ENCODE measurements around the gene HADHB. TPM values are rescaled to one million over a fixed set of nuclear protein-coding genes. Genes with fewer than 3 reads are reported as not detected.
"Not testable (repeated sequence)": the region's sequence is repeated elsewhere in the genome, so short reads cannot be mapped to it uniquely, and the experiment has no call there.

HADHB gene
- total RNA-seq, 2 experiments from 2014 or later: 58.8 TPM

- ChIA-PET POLR2A (no interaction called here), CTCF (interaction anchor here (1.5 kb wide), 1 partner anchor 155 kb away, joined by 3 read pairs; no protein-coding TSS in a partner anchor)
- no peaks in the 10 kb centered on the region for H3K4me1 Mint-ChIP-seq (ENCODE audit: low read depth)
- TF ChIP-seq, protein P1, sequence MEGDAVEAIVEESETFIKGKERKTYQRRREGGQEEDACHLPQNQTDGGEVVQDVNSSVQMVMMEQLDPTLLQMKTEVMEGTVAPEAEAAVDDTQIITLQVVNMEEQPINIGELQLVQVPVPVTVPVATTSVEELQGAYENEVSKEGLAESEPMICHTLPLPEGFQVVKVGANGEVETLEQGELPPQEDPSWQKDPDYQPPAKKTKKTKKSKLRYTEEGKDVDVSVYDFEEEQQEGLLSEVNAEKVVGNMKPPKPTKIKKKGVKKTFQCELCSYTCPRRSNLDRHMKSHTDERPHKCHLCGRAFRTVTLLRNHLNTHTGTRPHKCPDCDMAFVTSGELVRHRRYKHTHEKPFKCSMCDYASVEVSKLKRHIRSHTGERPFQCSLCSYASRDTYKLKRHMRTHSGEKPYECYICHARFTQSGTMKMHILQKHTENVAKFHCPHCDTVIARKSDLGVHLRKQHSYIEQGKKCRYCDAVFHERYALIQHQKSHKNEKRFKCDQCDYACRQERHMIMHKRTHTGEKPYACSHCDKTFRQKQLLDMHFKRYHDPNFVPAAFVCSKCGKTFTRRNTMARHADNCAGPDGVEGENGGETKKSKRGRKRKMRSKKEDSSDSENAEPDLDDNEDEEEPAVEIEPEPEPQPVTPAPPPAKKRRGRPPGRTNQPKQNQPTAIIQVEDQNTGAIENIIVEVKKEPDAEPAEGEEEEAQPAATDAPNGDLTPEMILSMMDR (IDR thresholded peaks at IDR 0.05): no peak
- H3K9me3 Mint-ChIP-seq: no peaks in the 10 kb centered on the region
- ATAC-seq: no peak
- intact Hi-C loops (cut with micrococcal nuclease): no loop called here
- H3K4me3 Mint-ChIP-seq: no peak overlapping the region
- H3K27me3 Mint-ChIP-seq: no peaks in the 10 kb centered on the region
- no peak overlapping the region for H3K27ac Mint-ChIP-seq
- no peak for DNase-seq
- H3K36me3 Mint-ChIP-seq (ENCODE audit: low read depth): no peaks in the 10 kb centered on the region
Measured at GRCh38 chr2:26314243-26314642, 69.5 kb downstream of the HADHB start.

DNA sequence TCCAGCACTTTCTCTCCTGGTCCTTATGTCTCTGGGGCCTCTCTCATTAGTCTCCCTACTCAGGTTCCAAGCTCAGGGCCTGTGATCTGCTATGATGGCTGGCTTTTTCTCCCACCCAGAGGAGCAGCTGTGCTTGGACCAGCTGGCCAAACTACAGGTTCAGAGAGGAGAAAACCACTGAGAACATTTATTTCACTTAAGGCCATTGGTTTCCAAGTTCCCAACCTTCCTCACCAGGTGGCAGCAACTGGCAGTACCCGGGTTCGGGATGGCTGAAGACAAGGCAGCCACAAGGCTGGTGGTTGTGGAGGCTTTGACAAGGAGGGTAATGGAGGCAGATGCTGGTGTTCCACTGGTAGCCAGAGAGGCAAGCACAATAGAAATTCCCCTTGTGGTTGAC, 71.3 kb downstream of the HADHB start:
- ATAC-seq: peak; percentile 42
- ChIA-PET CTCF (interaction anchor here (1.4 to 3.2 kb wide), 2 partner anchors 15 to 16 kb away, joined by 3 to 12 read pairs; no protein-coding TSS in a partner anchor), POLR2A (no interaction called here)
- Mint-ChIP-seq H3K4me1 (ENCODE audit: low read depth) (no peaks in the 10 kb centered on the region), H3K4me3 (no peak overlapping the region), H3K36me3 (ENCODE audit: low read depth) (no peaks in the 10 kb centered on the region), H3K27me3 (no peaks in the 10 kb centered on the region), H3K27ac (no peak overlapping the region), H3K9me3 (no peaks in the 10 kb centered on the region)
- intact Hi-C loops (cut with micrococcal nuclease): no loop called here
- TF ChIP-seq, protein P1 (IDR thresholded peaks at IDR 0.05): peak; percentile 23
- peak; percentile 12 for DNase-seq

DNA sequence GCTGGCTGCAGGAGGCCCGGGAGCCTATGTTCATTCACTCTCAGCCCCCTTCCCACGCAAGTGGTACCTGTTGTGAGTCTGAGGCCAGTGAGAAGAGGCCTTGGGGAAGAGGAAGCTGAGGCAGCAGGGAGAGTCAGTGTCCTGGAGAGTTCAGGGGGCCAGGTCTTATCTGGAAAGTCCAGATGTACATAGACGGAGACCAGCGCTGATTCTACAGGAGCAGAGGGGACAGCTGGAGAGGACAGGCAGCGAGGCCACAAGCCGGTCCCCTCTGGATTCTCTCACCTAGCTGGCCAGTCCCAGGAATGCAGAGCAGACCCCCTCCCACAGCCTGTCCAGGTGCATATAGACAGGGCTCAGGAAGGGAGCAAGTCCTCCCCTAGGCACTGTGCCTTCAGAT, 72.1 kb downstream of the HADHB start:
- TF ChIP-seq, protein P1 (IDR thresholded peaks at IDR 0.05): no peak
- no peak overlapping the region for H3K4me3 Mint-ChIP-seq
- POLR2A ChIA-PET: no interaction called here
- H3K9me3 Mint-ChIP-seq: no peaks in the 10 kb centered on the region
- H3K27ac Mint-ChIP-seq: no peak overlapping the region
- intact Hi-C loops (cut with micrococcal nuclease): no loop called here
- H3K27me3 Mint-ChIP-seq: no peaks in the 10 kb centered on the region
- DNase-seq (no peak), ATAC-seq (no peak)
- CTCF ChIA-PET: interaction anchor here (1.3 to 3.2 kb wide), 2 partner anchors 14 to 152 kb away, joined by 3 to 12 read pairs; no protein-coding TSS in a partner anchor
- no peaks in the 10 kb centered on the region for H3K4me1 Mint-ChIP-seq (ENCODE audit: low read depth)
- no peaks in the 10 kb centered on the region for H3K36me3 Mint-ChIP-seq (ENCODE audit: low read depth)

- ChIA-PET CTCF (interaction anchor here (0.7 to 3.2 kb wide), 3 partner anchors 12 to 152 kb away, joined by 3 to 12 read pairs (median 3); no protein-coding TSS in a partner anchor), POLR2A (interaction anchor here (0.6 kb wide), 1 partner anchor 131 kb away, joined by 4 read pairs; no protein-coding TSS in a partner anchor)
- no peak overlapping the region for H3K27ac Mint-ChIP-seq
- no peaks in the 10 kb centered on the region for H3K9me3 Mint-ChIP-seq
- intact Hi-C loops (cut with micrococcal nuclease): no loop called here
- no peak for ATAC-seq
- no peaks in the 10 kb centered on the region for H3K27me3 Mint-ChIP-seq
- no peaks in the 10 kb centered on the region for H3K4me1 Mint-ChIP-seq (ENCODE audit: low read depth)
- no peak for DNase-seq
- TF ChIP-seq, protein P1 (IDR thresholded peaks at IDR 0.05): no peak
- no peaks in the 10 kb centered on the region for H3K36me3 Mint-ChIP-seq (ENCODE audit: low read depth)
- no peak overlapping the region for H3K4me3 Mint-ChIP-seq
Measured at GRCh38 chr2:26317377-26318105, 72.8 kb downstream of the HADHB start.

GRCh38 chr2:26318950-26319349, 74.2 kb downstream of the HADHB start:
- DNase-seq (no peak), ATAC-seq (no peak)
- POLR2A ChIA-PET: no interaction called here
- Mint-ChIP-seq H3K27me3 (no peaks in the 10 kb centered on the region), H3K27ac (no peak overlapping the region), H3K36me3 (ENCODE audit: low read depth) (no peaks in the 10 kb centered on the region), H3K9me3 (no peaks in the 10 kb centered on the region), H3K4me3 (no peak overlapping the region), H3K4me1 (ENCODE audit: low read depth) (no peaks in the 10 kb centered on the region)
- CTCF ChIA-PET: interaction anchor here (1.0 kb wide), 1 partner anchor 12 kb away, joined by 4 read pairs; no protein-coding TSS in a partner anchor
- intact Hi-C loops (cut with micrococcal nuclease): no loop called here
- TF ChIP-seq, protein P1 (IDR thresholded peaks at IDR 0.05): no peak

DNA sequence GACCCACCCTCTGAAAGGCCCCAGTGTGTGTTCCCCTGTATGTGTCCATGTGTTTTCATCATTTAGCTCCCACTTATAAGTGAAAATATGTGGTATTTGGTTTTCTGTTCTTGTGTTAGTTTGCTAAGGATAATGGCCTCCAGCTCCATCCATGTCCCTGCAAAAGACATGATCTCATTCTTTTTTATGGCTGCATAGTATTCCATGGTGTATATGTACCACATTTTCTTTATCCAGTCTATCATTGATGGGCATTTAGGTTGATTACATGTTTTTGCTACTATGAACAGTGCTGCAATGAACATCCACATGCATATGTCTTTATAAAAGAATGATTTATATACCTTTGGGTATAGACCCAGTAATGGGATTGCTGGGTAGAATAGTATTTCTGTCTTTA, 79.7 kb downstream of the HADHB start:
- ATAC-seq; intact Hi-C loops (cut with micrococcal nuclease); H3K36me3 Mint-ChIP-seq (ENCODE audit: low read depth); CTCF ChIA-PET; DNase-seq; H3K27ac Mint-ChIP-seq; H3K9me3 Mint-ChIP-seq; H3K27me3 Mint-ChIP-seq; H3K4me3 Mint-ChIP-seq: not testable (repeated sequence)
- POLR2A ChIA-PET: interaction anchor here (0.9 kb wide), 1 partner anchor 79 kb away, joined by 3 read pairs; no protein-coding TSS in a partner anchor
- H3K4me1 Mint-ChIP-seq (ENCODE audit: low read depth): peaks cover 13% of the 10 kb centered on the region

Measured in activated CD8-positive, alpha-beta T cell treated with anti-CD3 and anti-CD28 coated beads for 36 hours (primary cell).